Lower leg skin (tissue), 4 donors: ENCODE data around the gene MTMR10. TPM values are rescaled to one million over a fixed set of nuclear protein-coding genes. Genes with fewer than 3 reads are reported as not detected.

Experiments
- DNase-seq, 2 donors: peaks; one replicate each; pipeline ENCODE4 v3.0.0-alpha.2; 2019; ENCODE audit warnings: low spot score in 2 of 2
- H3K4me3 ChIP-seq: fragments of 200-600 bp; sonication (generic); 2 replicates; pipeline ENCODE4 v1.5.1; 2017; ENCODE audit warnings: mild to moderate bottlenecking, low read depth; ENCODE audit not compliant: poor library complexity, severe bottlenecking
- CTCF ChIP-seq, 3 donors: fragments of 450-650 bp; IDR thresholded peaks; one replicate each; pipeline ENCODE4 v1.5.1; 2016; ENCODE audit warnings: antibody characterized with exemption in 3 of 3, mild to moderate bottlenecking in 3 of 3, moderate library complexity in 2 of 3
- POLR2A ChIP-seq, 2 donors: fragments of 450-650 bp; IDR thresholded peaks; one replicate each; pipeline ENCODE4 v1.6.1; 2016 to 2017; ENCODE audit warnings: antibody characterized with exemption in 2 of 2, mild to moderate bottlenecking in 1 of 2, moderate library complexity in 1 of 2
- WGBS, 2 donors: methylation state at CpG; one replicate each; pipeline ENCODE4 v1.1.5; 2018; 5-methylcytosine and 5-hydroxymethylcytosine counted together
- intact Hi-C: fragments of 100-400 bp; cut with DNase I; formaldehyde crosslinking; loops from one replicate; pipeline ENCODE4 v1.15.0; 2023; ENCODE audit warnings: low total_unique reads
- total RNA-seq, 4 donors: library from RNA; depleted of rRNA; stranded (reverse); fragments of >200 nt; gene quantifications; one replicate each; pipeline ENCODE4 v1.1.0, GENCODE V29; 2016

The MTMR10 gene
- total RNA-seq, 4 donors from 2014 or later: 22.5 to 34.7 (median 31.2) TPM

GRCh38 chr15:30962659-30963058 is 28.8 kb downstream of the MTMR10 start:
- no peak overlapping the region for H3K4me3 ChIP-seq
- intact Hi-C loops: no loop called here
- TF ChIP-seq CTCF (IDR thresholded peaks at IDR 0.05) (no peak), POLR2A (IDR thresholded peaks at IDR 0.05) (no peak)
- 74 to 86% methylated on average over 3 of the region's 3 CpGs for WGBS, 2 donors
- no peak for DNase-seq

GRCh38 chr15:30962079-30962478 is 29.3 kb downstream of the MTMR10 start:
- TF ChIP-seq CTCF (IDR thresholded peaks at IDR 0.05) (no peak), POLR2A (IDR thresholded peaks at IDR 0.05) (no peak)
- intact Hi-C loops: no loop called here
- DNase-seq: no peak
- H3K4me3 ChIP-seq: no peak overlapping the region

- 86 to 90% methylated on average over 5 of the region's 5 CpGs for WGBS, 2 donors
- no peak for DNase-seq
- intact Hi-C loops: no loop called here
- TF ChIP-seq POLR2A (IDR thresholded peaks at IDR 0.05) (no peak), CTCF (IDR thresholded peaks at IDR 0.05) (no peak)
- no peak overlapping the region for H3K4me3 ChIP-seq
Observed at GRCh38 chr15:30958219-30958618, 33.2 kb downstream of the MTMR10 start.

GRCh38 chr15:30956216-30957124 is 35.0 kb downstream of the MTMR10 start:
- intact Hi-C loops: no loop called here
- no peak overlapping the region for H3K4me3 ChIP-seq
- DNase-seq: no peak
- 84 to 87% methylated on average over 6 of the region's 6 CpGs for WGBS, 2 donors
- TF ChIP-seq POLR2A (IDR thresholded peaks at IDR 0.05): no peak
- TF ChIP-seq CTCF (IDR thresholded peaks at IDR 0.05): no peak

- TF ChIP-seq POLR2A (IDR thresholded peaks at IDR 0.05) (no peak), CTCF (IDR thresholded peaks at IDR 0.05) (no peak)
- intact Hi-C loops: no loop called here
- 97 to 98% methylated on average over 1 of the region's 1 CpG for WGBS, 2 donors
- DNase-seq: no peak
- no peak overlapping the region for H3K4me3 ChIP-seq
Observed at GRCh38 chr15:30954674-30955073, 36.8 kb downstream of the MTMR10 start.
